ENCODE results near the gene BRWD1. TPM values are rescaled to one million over a fixed set of nuclear protein-coding genes. Genes with fewer than 3 reads are reported as not detected.

Gene BRWD1
- total and polyA plus RNA-seq, 2 of the 8 experiments (the other 6 are each of a cell fraction or from before 2014, with no cell fraction given), result 9.3 to 45.2 TPM

- no peaks in the 10 kb centered on the region for H3K4me1 ChIP-seq (replicated peaks in 1 of 4; ENCODE audit: control insufficient read depth in 3 of 4, insufficient read depth in 4 of 4, low read length in 3 of 4)
- TF ChIP-seq EGR1 (IDR thresholded peaks at IDR 0.05; ENCODE audit: borderline replicate concordance, low read depth, low read length) (no peak), RFX5 (IDR thresholded peaks at IDR 0.05; ENCODE audit: borderline replicate concordance, low read depth, low read length) (no peak), HDAC2 (IDR thresholded peaks at IDR 0.05; ENCODE audit: borderline replicate concordance in 1 of 2, low read depth in 2 of 2, low read length in 2 of 2) (no peak), ATF3 (IDR thresholded peaks at IDR 0.05; ENCODE audit: insufficient read depth, low read depth, low read length) (no peak), CHD2 (IDR thresholded peaks at IDR 0.05; ENCODE audit: low read length) (no peak), EZH2 (IDR thresholded peaks at IDR 0.05; ENCODE audit: low read depth, low read length, severe bottlenecking) (no peak), CTCF (IDR thresholded peaks at IDR 0.05; ENCODE audit: control extremely low read depth in 1 of 3, insufficient read depth in 1 of 3, low read depth in 1 of 3, low read length in 3 of 3) (no peak), SP4 (IDR thresholded peaks at IDR 0.05; ENCODE audit: low read length) (no peak), GABPA (IDR thresholded peaks at IDR 0.05; ENCODE audit: borderline replicate concordance, insufficient read depth, low read length) (no peak), POLR2A (IDR thresholded peaks at IDR 0.05; ENCODE audit: control extremely low read depth in 1 of 2, low read depth in 2 of 2, low read length in 2 of 2) (no peak), ASH2L (IDR thresholded peaks at IDR 0.05; ENCODE audit: low read length) (no peak), TEAD4 (IDR thresholded peaks at IDR 0.05; ENCODE audit: low read depth, low read length) (no peak)
Measured at GRCh38 chr21:39196310-39196709, 117.1 kb downstream of the BRWD1 start.

More at GRCh38 chr21:39196310-39196709, 117.1 kb downstream of the BRWD1 start:
- Histone ChIP-seq H4K8ac (ENCODE audit: extremely low read depth, insufficient read depth, low read length) (no peak overlapping the region), H4K5ac (ENCODE audit: insufficient read length, low read depth, low read length) (no peak overlapping the region), H3K14ac (ENCODE audit: insufficient read length) (no peak overlapping the region), H2AK5ac (ENCODE audit: low read depth, low read length) (no peak overlapping the region), H3K56ac (replicated peaks; ENCODE audit: insufficient read length, low read depth, low read length) (no peak overlapping the region), H3K18ac (ENCODE audit: extremely low read depth, low read length) (no peak overlapping the region), H3K9ac (replicated peaks in 1 of 4; ENCODE audit: extremely low read depth in 1 of 4, low read depth in 3 of 4, low read length in 3 of 4) (no peak overlapping the region), H3K4me3 (ENCODE audit: extremely low read depth in 1 of 4, insufficient read depth in 2 of 4, low read depth in 3 of 4, low read length in 4 of 4) (no peak overlapping the region), H3K23ac (ENCODE audit: insufficient read length) (no peak overlapping the region), H3K23me2 (ENCODE audit: low read depth, low read length) (no peaks in the 10 kb centered on the region; the same call in 1 of the 2 replicates), H4K91ac (replicated peaks; ENCODE audit: insufficient read length, low read length) (no peak overlapping the region), H3K4me2 (ENCODE audit: insufficient read depth in 1 of 2, low read depth in 2 of 2, low read length in 2 of 2) (no peak overlapping the region), H3K79me1 (ENCODE audit: low read depth, low read length) (no peaks in the 10 kb centered on the region), H3K27me3 (replicated peaks in 1 of 4; ENCODE audit: control insufficient read depth in 3 of 4, extremely low read depth in 1 of 4, insufficient read depth in 3 of 4, low read length in 3 of 4) (no peaks in the 10 kb centered on the region), H2BK20ac (ENCODE audit: low read length) (no peak overlapping the region), H2BK120ac (replicated peaks; ENCODE audit: low read depth, low read length) (no peak overlapping the region), H4K20me1 (replicated peaks in 1 of 2; ENCODE audit: control insufficient read depth in 1 of 2, insufficient read depth in 2 of 2, low read length in 2 of 2) (peaks cover 2 to 4% of the 10 kb centered on the region in 2 experiments), H3K4ac (replicated peaks; ENCODE audit: insufficient read length, low read depth, low read length) (no peak overlapping the region), H3K79me2 (ENCODE audit: control insufficient read depth in 1 of 2, insufficient read depth in 2 of 2, low read length in 2 of 2) (no peaks in the 10 kb centered on the region), H3K9me3 (ENCODE audit: insufficient read depth in 2 of 2, low read depth in 1 of 2, low read length in 1 of 2) (no peaks in the 10 kb centered on the region), H2AFZ (ENCODE audit: low read length) (no peak overlapping the region), H3K36me3 (ENCODE audit: control insufficient read depth in 2 of 4, insufficient read depth in 4 of 4, low read length in 3 of 4) (peaks cover 15 to 69% (median 33%) of the 10 kb centered on the region in 4 experiments; a peak in 7 of 8 replicates), H2BK15ac (ENCODE audit: low read length) (no peak overlapping the region), H3K27ac (ENCODE audit: low read depth, low read length) (no peak overlapping the region), H2BK5ac (ENCODE audit: low read depth, low read length) (no peak overlapping the region), H2BK12ac (ENCODE audit: low read depth, low read length) (no peak overlapping the region)
- FAIRE-seq, result no peak
- ChIA-PET CTCF (ENCODE audit: partially characterized antibody) (interaction anchor here (0.7 kb wide), 1 partner anchor 791 kb away, joined by 3 read pairs; no protein-coding TSS in a partner anchor), POLR2A (ENCODE audit: partially characterized antibody) (no interaction called here)
- 90% methylated on average over 7 of the region's 7 CpGs; no CpG with 5 or more reads in 1 of the 2 experiments for WGBS, 2 experiments (ENCODE audit: extremely low coverage in 1 of 2, insufficient coverage in 1 of 2, insufficient read length in 1 of 2, insufficient replicate concordance in 2 of 2, low coverage in 1 of 2, low lambda C conversion rate in 2 of 2, missing lambda C conversion rate in 1 of 2)
- DNase-seq (ENCODE audit: low read depth in 1 of 2, low spot score in 2 of 2), result no peak

All from H1 (cell line).